Measurements from ENCODE around the gene ARHGEF7. TPM values are rescaled to one million over a fixed set of nuclear protein-coding genes. Genes with fewer than 3 reads are reported as not detected.

Gene ARHGEF7
- total RNA-seq, 1 donor from 2014 or later, result 63.2 TPM

GRCh38 chr13:111283457-111283856, 168.3 kb downstream of the ARHGEF7 start:
- Histone ChIP-seq H3K36me3 (peaks cover 88% of the 10 kb centered on the region), H3K4me3 (no peak overlapping the region), H3K9me3 (no peaks in the 10 kb centered on the region), H3K4me1 (peaks cover 5% of the 10 kb centered on the region), H3K27me3 (no peaks in the 10 kb centered on the region), H3K27ac (no peak overlapping the region)
- DNase-seq (no peak), ATAC-seq (no peak)
- intact Hi-C loops (cut with DNase I), result no loop called here
- no peak for TF ChIP-seq CTCF (IDR thresholded peaks at IDR 0.05)

- TF ChIP-seq CTCF (IDR thresholded peaks at IDR 0.05), result no peak
- H3K27me3 ChIP-seq, result no peaks in the 10 kb centered on the region
- no peak overlapping the region for H3K27ac ChIP-seq
- ATAC-seq (no peak), DNase-seq (no peak)
- peaks cover 5% of the 10 kb centered on the region for H3K4me1 ChIP-seq
- intact Hi-C loops (cut with DNase I), result no loop called here
- no peaks in the 10 kb centered on the region for H3K9me3 ChIP-seq
- H3K4me3 ChIP-seq, result no peak overlapping the region
- H3K36me3 ChIP-seq, result peaks cover 90% of the 10 kb centered on the region
Observed at GRCh38 chr13:111283991-111284390, 168.9 kb downstream of the ARHGEF7 start.

- Histone ChIP-seq H3K27ac (no peak overlapping the region), H3K36me3 (peaks cover 90% of the 10 kb centered on the region), H3K27me3 (no peaks in the 10 kb centered on the region), H3K4me3 (no peak overlapping the region), H3K4me1 (peaks cover 5% of the 10 kb centered on the region), H3K9me3 (no peaks in the 10 kb centered on the region)
- no peak for DNase-seq
- intact Hi-C loops (cut with DNase I), result no loop called here
- no peak for ATAC-seq
- TF ChIP-seq CTCF (IDR thresholded peaks at IDR 0.05), result no peak
Observed at GRCh38 chr13:111284565-111284964, 169.5 kb downstream of the ARHGEF7 start.

- H3K27ac ChIP-seq, result no peak overlapping the region
- DNase-seq (no peak), ATAC-seq (no peak)
- H3K9me3 ChIP-seq, result no peaks in the 10 kb centered on the region
- H3K36me3 ChIP-seq, result peaks cover 98% of the 10 kb centered on the region
- H3K27me3 ChIP-seq, result no peaks in the 10 kb centered on the region
- peaks cover 4% of the 10 kb centered on the region for H3K4me1 ChIP-seq
- H3K4me3 ChIP-seq, result no peak overlapping the region
- no peak for TF ChIP-seq CTCF (IDR thresholded peaks at IDR 0.05)
- intact Hi-C loops (cut with DNase I), result no loop called here
Observed at GRCh38 chr13:111286162-111286561, 171.1 kb downstream of the ARHGEF7 start.

- no peak for TF ChIP-seq CTCF (IDR thresholded peaks at IDR 0.05)
- Histone ChIP-seq H3K4me3 (no peak overlapping the region), H3K27me3 (no peaks in the 10 kb centered on the region), H3K36me3 (peaks cover 98% of the 10 kb centered on the region), H3K9me3 (no peaks in the 10 kb centered on the region), H3K27ac (no peak overlapping the region), H3K4me1 (no peaks in the 10 kb centered on the region)
- peak; percentile 20 for ATAC-seq
- intact Hi-C loops (cut with DNase I), result no loop called here
- no peak for DNase-seq
Observed at GRCh38 chr13:111286749-111287148, 171.6 kb downstream of the ARHGEF7 start.

- no peak for TF ChIP-seq CTCF (IDR thresholded peaks at IDR 0.05)
- H3K27me3 ChIP-seq, result no peaks in the 10 kb centered on the region
- no peak overlapping the region for H3K4me3 ChIP-seq
- H3K4me1 ChIP-seq, result no peaks in the 10 kb centered on the region
- DNase-seq (no peak), ATAC-seq (peak; percentile 11)
- H3K36me3 ChIP-seq, result peaks cover 99% of the 10 kb centered on the region
- no peaks in the 10 kb centered on the region for H3K9me3 ChIP-seq
- H3K27ac ChIP-seq, result no peak overlapping the region
- intact Hi-C loops (cut with DNase I), result no loop called here
Observed at GRCh38 chr13:111287201-111287600, 172.1 kb downstream of the ARHGEF7 start.
